ENCODE results near the gene SYT1. TPM values are rescaled to one million over a fixed set of nuclear protein-coding genes. Genes with fewer than 3 reads are reported as not detected.
A peak's percentile ranks its signal among the peaks of the same experiment; 100 is the strongest.

SYT1 gene
- total and polyA plus RNA-seq, 2 donors (not counting 3 experiments of a cell fraction or from before 2014, with no cell fraction given), result 3.2 to 15.3 TPM

GRCh38 chr12:78888568-78888967 is 24.0 kb downstream of the SYT1 start:
- TF ChIP-seq MYC (IDR thresholded peaks at IDR 0.05; ENCODE audit: low read depth, low read length) (no peak), FOS (IDR thresholded peaks at IDR 0.05; ENCODE audit: borderline replicate concordance, insufficient read depth, low read length) (no peak), CTCF (IDR thresholded peaks at IDR 0.05; ENCODE audit: extremely low read depth in 1 of 2, insufficient read depth in 1 of 2, low read depth in 1 of 2, low read length in 2 of 2) (no peak), EZH2 (IDR thresholded peaks at IDR 0.05; ENCODE audit: borderline replicate concordance, low read depth, low read length, severe bottlenecking) (no peak), JUN (IDR thresholded peaks at IDR 0.05; ENCODE audit: borderline replicate concordance, insufficient read depth, insufficient read length, low read depth) (no peak), MAX (IDR thresholded peaks at IDR 0.05; ENCODE audit: insufficient read depth, insufficient read length) (no peak), POLR2AphosphoS5 (IDR thresholded peaks at IDR 0.05; ENCODE audit: insufficient read depth, low read depth, low read length) (no peak), GATA2 (IDR thresholded peaks at IDR 0.05; ENCODE audit: insufficient read depth, insufficient read length, low read depth, low read length) (no peak)
- Histone ChIP-seq H3K27me3 (ENCODE audit: control insufficient read depth in 2 of 2, insufficient read depth in 2 of 2, low read length in 2 of 2) (no peaks in the 10 kb centered on the region), H3K79me2 (ENCODE audit: control insufficient read depth, insufficient read depth, low read length) (no peaks in the 10 kb centered on the region), H3K9me3 (replicated peaks; ENCODE audit: control insufficient read depth, insufficient read depth, low read length) (no peaks in the 10 kb centered on the region), H4K20me1 (replicated peaks; ENCODE audit: control insufficient read depth, extremely low read depth, insufficient read depth, low read length) (no peaks in the 10 kb centered on the region), H3K4me3 (replicated peaks in 1 of 3; ENCODE audit: insufficient read depth in 1 of 3, low read depth in 1 of 3, low read length in 3 of 3) (no peak overlapping the region), H3K4me1 (ENCODE audit: control insufficient read depth, extremely low read depth, insufficient read depth, low read length) (peaks cover 29% of the 10 kb centered on the region), H3K36me3 (ENCODE audit: control insufficient read depth in 2 of 2, extremely low read depth in 1 of 2, insufficient read depth in 2 of 2, low read length in 2 of 2) (no peaks in the 10 kb centered on the region), H3K9me1 (replicated peaks; ENCODE audit: control insufficient read depth, extremely low read depth, insufficient read depth, low read length) (no peaks in the 10 kb centered on the region), H3K4me2 (ENCODE audit: insufficient read depth, low read length) (peak overlapping the region; percentile 17), H3K9ac (replicated peaks; ENCODE audit: extremely low read depth, insufficient read depth, low read length) (no peak overlapping the region), H3K27ac (ENCODE audit: insufficient read depth, low read depth, low read length) (peak overlapping the region; percentile 11), H2AFZ (ENCODE audit: low read depth, low read length) (peak overlapping the region; percentile 62)
- dilution Hi-C loops (cut with MboI; ENCODE audit: extremely low pct_ligation_motif_present, low sequenced_read_pairs), result no loop called here
- intact Hi-C loops (cut with micrococcal nuclease), result loop anchor here (2.0 to 10.0 kb wide), 3 partner anchors 168 to 1336 kb away; no protein-coding TSS in a partner anchor
- ChIA-PET POLR2A (no interaction called here), CTCF (interaction anchor here (1.3 kb wide), 1 partner anchor 27 kb away, joined by 3 read pairs; no protein-coding TSS in a partner anchor)
- FAIRE-seq (no peak), DNase-seq (ENCODE audit: low read depth, low spot score) (no peak)
- BruUV-seq (replicated peaks), result no TSS peak

All from endothelial cell of umbilical vein (primary cell).